Body of pancreas (tissue), 4 donors: ENCODE measurements around the gene FAM20C.

Experiments
- CTCF ChIP-seq, 7 experiments: fragments of 450-650 bp in 4 of 7; fragments of 200-600 bp in 3 of 7; sonication (generic) in 3 of 7; IDR thresholded peaks; one replicate each; pipeline ENCODE4 v1.5.1; 2016 to 2019; ENCODE audit warnings: antibody characterized with exemption in 7 of 7
- POLR2A ChIP-seq, 3 donors: fragments of 450-650 bp; IDR thresholded peaks; one replicate each; pipeline ENCODE4 v1.6.1; 2016; ENCODE audit warnings: antibody characterized with exemption in 3 of 3, mild to moderate bottlenecking in 2 of 3

GRCh38 chr7:272631-273030 lies 80.3 kb downstream of the FAM20C start:
- TF ChIP-seq POLR2A (IDR thresholded peaks at IDR 0.05), result no peak
- no peak for TF ChIP-seq CTCF (IDR thresholded peaks at IDR 0.05)
